Ectodermal cell (in vitro differentiated cells): ENCODE results near the gene DCDC1.

Source experiments
- H3K27ac ChIP-seq: 2 replicates; pipeline ENCODE4 v1.7.0; 2013; ENCODE audit warnings: mild to moderate bottlenecking, low read depth, low read length; ENCODE audit not compliant: insufficient read depth, poor library complexity, severe bottlenecking
- H3K27me3 ChIP-seq: 2 replicates; pipeline ENCODE4 v1.7.0; 2013; ENCODE audit warnings: mild to moderate bottlenecking, low read length; ENCODE audit not compliant: insufficient read depth, control insufficient read depth, poor library complexity, severe bottlenecking
- H3K36me3 ChIP-seq: one replicate; pipeline ENCODE4 v1.7.0; 2013; ENCODE audit warnings: low read length; ENCODE audit not compliant: control insufficient read depth, insufficient read depth
- H3K4me1 ChIP-seq: one replicate; pipeline ENCODE4 v1.7.0; 2013; ENCODE audit warnings: low read length; ENCODE audit not compliant: control insufficient read depth, insufficient read depth
- H3K4me3 ChIP-seq: 2 replicates; pipeline ENCODE4 v1.7.0; 2013; ENCODE audit warnings: low read depth, low read length, control low read depth; ENCODE audit not compliant: insufficient read depth
- H3K9me3 ChIP-seq: 2 replicates; pipeline ENCODE4 v1.7.0; 2013; ENCODE audit warnings: mild to moderate bottlenecking, low read length, moderate library complexity; ENCODE audit not compliant: control insufficient read depth
- WGBS, 2 experiments: methylation state at CpG; one replicate each; pipeline ENCODE4 v1.1.7; 2013; ENCODE audit warnings: missing lambda C conversion rate in 2 of 2; 5-methylcytosine and 5-hydroxymethylcytosine counted together

Gene DCDC1

DNA sequence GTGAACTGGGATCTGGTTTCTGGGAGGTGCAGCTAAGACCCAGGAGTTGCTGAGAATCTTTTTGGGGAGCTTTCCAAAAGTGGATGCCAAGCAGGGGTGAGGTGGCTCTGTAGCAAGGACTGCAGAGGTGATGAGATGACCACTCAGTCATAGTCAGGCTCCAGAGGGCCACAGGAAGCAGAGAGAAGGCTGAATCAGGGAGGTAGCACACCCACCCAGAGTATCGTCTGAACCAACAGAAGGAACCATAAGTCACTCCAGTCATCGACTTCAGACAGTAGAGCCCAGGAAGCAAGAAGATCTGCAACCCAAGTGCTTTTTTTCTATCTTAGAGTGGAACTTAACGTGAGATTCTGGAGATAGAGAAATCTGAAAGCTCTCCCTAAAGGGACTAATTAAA lies 447.7 kb downstream of the DCDC1 start:
- Histone ChIP-seq H3K9me3 (no peaks in the 10 kb centered on the region), H3K4me1 (no peaks in the 10 kb centered on the region), H3K27ac (no peak overlapping the region), H3K4me3 (no peak overlapping the region), H3K36me3 (no peaks in the 10 kb centered on the region), H3K27me3 (no peaks in the 10 kb centered on the region)
- 93 to 95% methylated on average over 3 of the region's 3 CpGs for WGBS, 2 experiments

DNA sequence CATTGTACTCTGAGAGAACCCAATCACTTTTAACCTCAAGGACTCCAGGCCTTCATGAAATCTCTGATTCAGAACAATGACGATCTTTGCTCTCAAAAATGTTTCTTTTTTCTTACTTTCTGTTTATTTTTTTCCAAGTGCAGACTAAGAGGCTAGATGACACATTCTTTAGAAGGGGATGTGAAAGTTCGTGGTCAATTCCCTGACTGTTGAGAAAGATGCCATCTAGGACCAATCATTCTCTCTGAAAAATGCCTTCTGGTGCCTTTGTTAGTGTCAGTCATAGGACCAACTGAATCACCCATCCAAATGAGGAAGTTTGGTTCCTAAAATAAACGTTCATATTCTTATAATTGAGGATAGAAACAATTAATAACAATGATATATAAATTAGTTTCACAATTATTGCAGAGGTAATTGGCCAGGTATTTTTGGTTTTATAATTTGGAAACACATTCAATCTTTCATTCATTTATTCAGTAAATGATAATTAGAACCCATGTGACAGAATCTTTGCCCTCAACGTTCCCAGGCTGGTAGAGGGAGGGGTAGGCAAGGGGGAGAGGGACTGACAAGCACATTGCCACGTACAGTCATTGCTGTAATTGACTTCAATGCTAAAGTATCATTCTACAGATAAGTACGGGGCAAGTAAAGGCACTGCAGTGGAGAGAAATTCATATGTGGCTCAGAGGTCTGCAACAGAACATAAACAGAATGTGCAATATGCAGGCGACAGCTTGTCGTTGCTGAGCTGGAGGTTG lies 450.0 kb downstream of the DCDC1 start:
- Histone ChIP-seq H3K27ac (no peak overlapping the region), H3K4me1 (no peaks in the 10 kb centered on the region), H3K36me3 (no peaks in the 10 kb centered on the region), H3K9me3 (no peaks in the 10 kb centered on the region), H3K27me3 (no peaks in the 10 kb centered on the region), H3K4me3 (no peak overlapping the region)
- 71% methylated on average over 7 of the region's 8 CpGs for WGBS, 2 experiments

DNA sequence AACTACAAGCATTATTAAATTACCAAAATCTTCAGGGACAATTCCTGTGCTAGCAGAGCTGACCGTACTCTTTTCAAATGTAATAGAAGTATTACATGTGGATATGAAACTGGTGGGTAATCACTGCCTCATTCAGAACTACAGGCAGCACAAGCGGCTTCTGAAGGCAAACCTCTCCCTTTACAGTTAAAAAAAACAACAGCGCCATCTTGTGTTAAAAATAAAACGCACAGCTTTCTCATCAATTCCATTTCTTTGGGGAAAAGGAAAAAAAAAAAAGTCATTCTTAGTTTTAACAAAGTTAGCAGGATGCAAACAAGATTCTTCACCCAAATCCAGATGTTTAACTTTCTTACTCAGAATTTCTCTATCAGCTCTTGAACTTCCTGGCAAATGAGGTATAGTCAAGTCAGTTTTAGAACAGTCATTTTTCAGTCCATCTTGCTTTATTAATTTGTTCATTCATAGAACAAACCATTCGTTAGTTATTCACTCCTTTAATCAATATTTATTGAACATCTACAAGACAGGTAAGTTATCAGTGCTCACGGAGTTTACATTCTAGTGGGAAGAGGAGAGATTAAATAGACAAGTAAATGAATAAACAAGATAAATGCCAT lies 451.6 kb downstream of the DCDC1 start:
- Histone ChIP-seq H3K36me3 (no peaks in the 10 kb centered on the region), H3K4me3 (no peak overlapping the region), H3K9me3 (no peaks in the 10 kb centered on the region), H3K27me3 (no peaks in the 10 kb centered on the region), H3K27ac (no peak overlapping the region), H3K4me1 (no peaks in the 10 kb centered on the region)
- 5 to 11% methylated on average over 4 to 5 of the region's 6 CpGs for WGBS, 2 experiments

DNA sequence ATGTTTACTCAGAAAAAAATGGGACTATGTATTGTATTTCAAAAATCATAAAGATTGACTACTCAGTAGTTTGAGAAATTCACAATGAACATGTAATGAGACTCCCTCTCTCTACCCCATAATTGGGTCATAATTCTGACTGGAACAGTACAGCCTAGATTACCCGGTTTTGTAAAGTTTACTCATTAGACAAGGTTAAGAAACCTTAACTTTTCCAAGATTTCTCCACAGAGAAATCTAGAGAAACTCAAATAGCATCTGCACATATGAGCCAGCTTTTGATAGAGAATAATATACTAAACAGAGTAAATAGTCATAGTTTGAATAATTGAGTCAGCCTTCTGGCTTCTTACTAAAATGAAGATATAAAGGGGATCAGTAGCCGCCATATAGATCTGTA lies 452.3 kb downstream of the DCDC1 start:
- no peaks in the 10 kb centered on the region for H3K27me3 ChIP-seq
- WGBS, 2 experiments = 88 to 93% methylated on average over 2 of the region's 2 CpGs
- no peak overlapping the region for H3K27ac ChIP-seq
- no peaks in the 10 kb centered on the region for H3K9me3 ChIP-seq
- H3K4me3 ChIP-seq = no peak overlapping the region
- H3K4me1 ChIP-seq = no peaks in the 10 kb centered on the region
- no peaks in the 10 kb centered on the region for H3K36me3 ChIP-seq

DNA sequence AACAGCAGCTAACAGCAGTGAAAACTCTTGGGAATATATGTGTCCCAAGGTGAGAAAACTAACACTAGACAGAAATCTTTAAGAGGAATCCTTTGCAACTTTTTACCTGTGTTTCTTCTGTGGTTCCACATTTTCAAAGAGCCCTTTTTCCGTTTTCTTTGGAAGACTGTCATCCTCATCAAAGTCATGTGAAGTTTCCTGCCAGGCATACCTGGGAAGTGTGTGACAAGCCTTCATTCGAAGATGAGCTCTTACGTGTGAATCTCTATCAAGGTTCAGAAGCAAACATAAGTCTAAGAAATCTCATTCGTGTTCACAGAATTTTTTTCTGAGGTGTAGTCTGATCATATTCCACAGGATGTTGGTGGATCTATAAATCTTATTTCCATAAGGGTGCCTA lies 452.8 kb downstream of the DCDC1 start:
- Histone ChIP-seq H3K9me3 (no peaks in the 10 kb centered on the region), H3K27me3 (no peaks in the 10 kb centered on the region), H3K4me3 (no peak overlapping the region), H3K27ac (no peak overlapping the region), H3K36me3 (no peaks in the 10 kb centered on the region), H3K4me1 (no peaks in the 10 kb centered on the region)
- WGBS, 2 experiments = 92 to 94% methylated on average over 4 of the region's 4 CpGs

DNA sequence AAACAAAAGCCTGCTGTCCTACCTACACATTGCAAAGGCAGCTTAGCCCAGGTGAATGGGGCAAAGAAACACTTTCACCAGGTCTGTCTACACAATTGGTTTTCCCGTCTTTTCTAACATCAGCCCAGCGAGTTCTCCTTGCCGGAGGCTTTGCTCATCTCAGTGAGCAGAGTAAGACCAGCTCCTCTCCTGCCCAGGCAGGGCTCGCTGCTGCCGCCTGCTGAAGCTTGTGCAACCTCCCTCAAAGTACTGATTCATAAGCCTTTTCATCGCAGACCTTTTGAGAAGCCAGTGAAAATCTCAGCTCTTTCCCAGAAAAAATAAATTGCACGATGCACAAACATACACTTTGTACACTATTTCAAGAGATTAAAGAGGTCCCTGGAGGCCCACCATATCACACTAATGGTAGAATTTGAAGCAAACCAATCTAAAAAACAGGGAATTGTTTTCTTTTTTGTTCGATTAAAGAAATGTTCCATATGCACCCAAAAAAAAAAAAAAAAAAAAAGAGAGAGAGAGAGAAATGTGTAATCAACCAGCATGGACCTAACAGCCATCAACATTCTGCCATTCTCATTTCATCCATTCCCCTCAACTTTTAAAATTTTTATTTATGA lies 455.3 kb downstream of the DCDC1 start:
- H3K4me1 ChIP-seq = no peaks in the 10 kb centered on the region
- H3K27ac ChIP-seq = no peak overlapping the region
- H3K27me3 ChIP-seq = no peaks in the 10 kb centered on the region
- WGBS, 2 experiments = 27 to 40% methylated on average over 7 to 8 of the region's 8 CpGs
- no peaks in the 10 kb centered on the region for H3K9me3 ChIP-seq
- H3K4me3 ChIP-seq = no peak overlapping the region
- no peaks in the 10 kb centered on the region for H3K36me3 ChIP-seq

DNA sequence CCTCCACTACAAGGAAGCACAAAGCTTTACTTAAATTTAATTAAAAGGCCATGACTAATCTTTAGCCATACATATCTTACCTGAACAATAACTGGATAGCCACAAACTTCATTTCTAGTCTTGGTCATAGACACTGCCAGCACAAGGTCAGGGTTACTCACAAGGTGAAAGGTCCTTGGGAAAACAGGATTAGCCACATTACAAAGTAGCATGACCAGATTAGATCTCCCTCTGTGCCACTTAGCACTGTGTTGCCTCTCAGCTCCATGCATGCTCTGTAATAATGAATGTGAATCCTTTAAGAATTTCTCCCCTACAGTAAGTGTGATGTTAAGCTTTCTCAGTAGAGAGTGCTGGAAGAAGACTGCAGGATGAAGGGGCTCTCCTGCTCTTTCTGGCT lies 458.3 kb downstream of the DCDC1 start:
- Histone ChIP-seq H3K27ac (no peak overlapping the region), H3K9me3 (no peaks in the 10 kb centered on the region), H3K4me1 (no peaks in the 10 kb centered on the region), H3K27me3 (no peaks in the 10 kb centered on the region), H3K36me3 (no peaks in the 10 kb centered on the region), H3K4me3 (no peak overlapping the region)

DNA sequence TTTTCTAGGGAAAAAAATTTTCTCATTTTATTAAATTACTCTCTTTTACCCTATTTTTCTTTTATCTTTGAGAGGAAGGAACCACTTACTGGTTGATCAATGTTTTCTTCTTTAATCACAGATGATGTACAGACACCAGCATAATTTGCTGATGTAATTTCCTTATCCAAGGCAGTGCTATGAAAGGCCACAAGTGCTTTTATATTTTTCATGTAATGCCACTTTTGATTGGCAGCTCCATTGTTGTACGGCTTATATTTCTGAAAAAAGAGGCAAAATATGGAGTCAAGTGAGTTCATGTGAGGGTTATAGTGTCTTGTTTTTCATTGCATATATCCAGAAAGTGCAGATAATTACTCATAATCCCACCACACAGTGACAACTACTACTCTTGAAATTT lies 460.7 kb downstream of the DCDC1 start:
- H3K4me1 ChIP-seq = no peaks in the 10 kb centered on the region
- no peaks in the 10 kb centered on the region for H3K36me3 ChIP-seq
- H3K4me3 ChIP-seq = no peak overlapping the region
- 86 to 95% methylated on average over 1 of the region's 1 CpG for WGBS, 2 experiments
- no peak overlapping the region for H3K27ac ChIP-seq
- no peaks in the 10 kb centered on the region for H3K27me3 ChIP-seq
- H3K9me3 ChIP-seq = no peaks in the 10 kb centered on the region

DNA sequence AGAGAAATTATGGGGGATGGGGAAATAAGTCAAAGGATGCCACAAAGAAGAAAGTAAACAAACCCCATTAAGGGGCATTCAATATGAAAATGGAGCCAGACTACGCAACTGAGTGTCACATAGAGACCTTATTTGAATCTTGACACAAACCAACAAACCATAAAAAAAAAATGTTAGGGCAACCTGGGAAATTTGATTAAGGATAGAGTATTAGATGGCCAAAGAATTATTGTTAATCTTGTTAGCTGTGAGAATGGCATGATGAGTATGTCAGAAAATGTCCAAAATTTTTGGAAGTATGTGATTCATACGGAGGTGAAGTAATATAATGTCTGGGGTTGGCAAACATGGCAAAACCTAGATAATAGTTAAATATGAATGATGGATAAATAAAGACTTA lies 461.3 kb downstream of the DCDC1 start:
- no peak overlapping the region for H3K4me3 ChIP-seq
- no peaks in the 10 kb centered on the region for H3K27me3 ChIP-seq
- no peak overlapping the region for H3K27ac ChIP-seq
- WGBS, 2 experiments = 100% methylated on average over 2 of the region's 2 CpGs
- no peaks in the 10 kb centered on the region for H3K9me3 ChIP-seq
- no peaks in the 10 kb centered on the region for H3K36me3 ChIP-seq
- H3K4me1 ChIP-seq = no peaks in the 10 kb centered on the region

DNA sequence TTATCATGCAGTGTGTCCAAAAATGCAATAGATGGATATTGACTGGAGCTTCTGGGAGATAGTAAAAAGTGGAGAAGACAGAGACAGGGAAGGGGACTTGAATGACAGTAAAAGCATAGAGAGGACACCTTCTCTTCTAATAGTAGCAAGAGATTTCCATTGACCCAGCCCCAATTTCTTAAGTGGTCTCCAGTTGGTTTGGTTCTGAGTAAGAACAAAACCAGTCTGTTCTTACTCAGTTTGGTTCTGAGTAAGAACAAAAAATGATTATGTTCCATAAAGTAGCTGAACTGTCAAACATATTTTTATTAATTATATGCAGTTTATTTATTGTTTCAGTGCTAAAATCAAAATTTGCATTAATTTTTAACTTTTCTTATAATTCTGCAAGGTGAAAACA lies 466.6 kb downstream of the DCDC1 start:
- Histone ChIP-seq H3K9me3 (no peaks in the 10 kb centered on the region), H3K4me3 (no peak overlapping the region), H3K36me3 (no peaks in the 10 kb centered on the region), H3K4me1 (no peaks in the 10 kb centered on the region), H3K27ac (no peak overlapping the region), H3K27me3 (no peaks in the 10 kb centered on the region)
